Activated T-helper 9 cell treated with anti-CD3 and anti-CD28 coated beads, Interleukin-2, amount 50 U/mL, for 16 hours (primary cell): ENCODE results near the gene CLDN11.

Experiments used
- DNase-seq: peaks from one replicate; pipeline ENCODE4 v3.0.0-alpha.2; 2020; ENCODE audit warnings: low read depth

Gene CLDN11

DNA sequence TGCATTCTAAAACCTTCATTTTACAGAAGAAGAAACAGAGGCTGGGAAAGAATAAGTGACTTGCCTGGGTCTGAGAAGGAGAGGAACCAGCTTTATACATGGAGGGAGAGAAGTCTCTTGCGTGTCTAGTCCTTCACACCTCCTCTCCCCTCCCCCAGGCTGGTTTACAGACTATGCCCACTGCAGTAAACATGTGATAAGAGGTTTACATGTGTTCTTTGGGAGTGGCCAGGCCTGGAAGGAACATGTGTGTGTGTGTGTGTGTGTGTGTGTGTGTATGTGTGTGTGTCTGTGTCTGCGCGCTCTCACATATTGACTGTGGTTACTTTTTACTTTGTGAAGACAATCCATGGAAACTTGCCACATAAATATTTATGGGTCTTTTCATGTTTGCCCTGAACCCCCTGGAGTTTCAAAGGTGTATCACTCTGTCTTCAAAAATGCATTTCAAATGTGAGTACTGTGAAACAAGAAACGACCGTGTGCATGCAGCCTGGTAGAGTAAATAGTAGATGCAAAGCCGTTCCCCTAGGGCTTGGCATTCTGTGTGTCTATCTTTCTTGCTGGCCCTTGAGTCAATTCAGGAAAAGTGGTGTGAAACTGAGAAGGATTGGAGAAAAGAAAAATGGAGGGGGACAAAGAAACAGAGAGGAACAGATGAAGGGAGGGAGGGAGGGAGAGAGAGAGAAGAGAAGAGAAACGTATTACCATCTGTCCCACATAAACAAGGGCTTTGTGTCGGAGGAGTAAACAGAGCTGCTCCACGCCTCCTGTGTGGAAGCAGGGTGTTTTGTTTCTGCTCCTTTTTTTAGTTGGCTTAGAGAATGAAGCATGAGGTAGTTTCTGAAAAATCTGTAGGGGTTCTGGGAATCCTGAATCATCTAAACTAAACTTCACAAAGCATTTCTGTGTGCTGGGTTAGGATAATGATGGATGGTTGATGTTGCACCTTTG is 51.7 kb downstream of the CLDN11 start:
- DNase-seq: no peak

DNA sequence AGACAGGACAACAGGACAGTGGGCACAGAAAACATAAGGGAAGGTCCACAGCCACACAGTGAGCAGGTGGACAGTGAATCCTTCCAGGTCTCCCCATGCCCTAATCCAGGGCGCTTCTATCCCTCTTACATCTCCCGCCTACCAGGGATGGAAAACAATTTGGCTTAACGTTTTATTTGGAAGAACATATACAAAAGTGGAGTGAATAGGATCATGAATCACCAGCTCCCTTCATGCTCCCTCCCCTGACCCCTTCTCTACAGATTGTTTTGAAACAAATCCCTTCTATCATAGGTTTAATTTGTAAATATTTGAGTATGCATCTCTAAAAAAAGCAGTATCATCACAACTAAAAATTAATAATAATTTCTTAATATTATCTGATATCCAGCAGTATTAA is 52.5 kb downstream of the CLDN11 start:
- DNase-seq: no peak

DNA sequence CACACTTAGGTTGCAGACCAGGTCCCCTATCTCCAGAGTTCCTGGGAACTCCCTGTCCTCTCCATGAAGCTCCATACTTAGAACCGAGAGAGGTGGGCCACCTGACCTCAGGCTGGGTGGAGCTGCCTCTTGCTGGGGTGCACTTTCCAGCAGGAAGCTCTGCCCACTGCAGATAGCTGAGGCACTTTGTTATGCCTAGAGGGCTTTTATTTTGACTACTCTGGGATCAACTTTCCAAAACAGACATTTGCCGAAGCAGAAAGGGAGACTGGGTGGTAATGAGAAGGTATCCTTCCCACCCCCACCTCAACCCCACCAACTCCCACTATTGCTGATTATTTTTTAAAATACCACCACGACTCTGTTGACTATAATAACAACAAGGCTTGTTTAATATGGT is 54.7 kb downstream of the CLDN11 start:
- no peak for DNase-seq

DNA sequence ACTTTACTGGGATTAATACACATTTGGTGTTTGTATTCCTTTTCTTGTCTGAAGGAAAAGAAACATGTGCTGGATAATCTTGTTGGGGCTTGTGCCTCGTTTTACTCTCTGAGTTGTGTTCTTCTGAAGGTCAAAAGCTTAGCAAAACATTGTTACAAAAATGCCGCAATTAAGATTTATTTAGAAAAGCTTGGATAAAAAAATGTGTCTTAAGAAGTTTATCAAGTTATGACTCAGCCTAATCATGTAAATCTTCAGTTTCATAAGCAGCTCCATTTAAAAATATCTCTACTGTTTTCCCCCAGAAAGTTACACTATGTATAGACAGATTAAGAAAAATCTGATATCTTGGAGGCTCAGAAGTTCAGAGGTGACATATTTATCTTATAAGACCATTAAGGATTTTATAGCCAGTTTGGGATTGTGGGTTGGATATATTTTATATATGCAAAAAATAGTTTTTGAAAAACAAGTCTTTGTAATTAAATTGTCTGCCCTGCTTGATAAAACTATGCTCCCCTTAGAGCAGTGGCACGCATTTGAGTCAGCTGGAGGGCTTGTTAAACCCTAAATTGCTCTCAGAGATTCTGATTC is 56.5 kb downstream of the CLDN11 start:
- DNase-seq: no peak

DNA sequence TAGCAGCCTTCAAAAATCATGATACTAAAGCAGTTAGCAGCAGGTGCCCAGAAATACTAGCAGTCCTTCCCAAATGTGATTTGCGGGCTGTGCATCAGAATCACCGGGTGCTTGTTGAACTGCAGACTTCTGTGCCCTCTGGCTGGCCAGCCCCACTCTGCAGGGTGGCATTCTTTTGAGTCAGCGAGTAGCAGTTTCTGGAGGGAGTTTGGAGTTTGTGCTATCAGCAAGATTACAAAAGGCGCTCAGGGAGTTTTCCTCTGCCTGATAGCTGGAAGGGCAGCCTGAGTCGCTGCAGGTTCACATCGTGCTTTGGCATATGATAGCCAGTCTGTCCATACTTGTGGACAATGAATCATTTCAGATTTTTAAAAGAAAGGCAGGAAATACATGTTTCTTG is 57.6 kb downstream of the CLDN11 start:
- no peak for DNase-seq

DNA sequence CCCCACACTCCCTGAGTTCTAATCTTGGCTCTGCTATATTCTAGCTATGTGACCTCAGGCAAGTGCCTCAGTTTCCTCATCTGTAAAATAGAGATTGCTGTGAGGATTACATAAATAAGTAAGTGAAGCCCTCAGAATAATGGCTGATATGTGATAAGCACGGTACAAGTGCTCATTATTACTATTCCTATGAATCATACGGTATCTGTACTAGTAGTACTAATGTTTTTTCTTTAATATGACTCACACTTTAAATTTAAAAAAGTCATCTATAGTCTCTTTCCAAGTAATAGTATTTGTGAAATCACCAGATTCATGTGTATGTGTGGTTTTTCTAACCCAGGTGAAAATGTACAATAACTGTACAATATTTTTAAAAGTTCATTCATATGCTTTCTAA is 58.7 kb downstream of the CLDN11 start:
- DNase-seq: no peak

DNA sequence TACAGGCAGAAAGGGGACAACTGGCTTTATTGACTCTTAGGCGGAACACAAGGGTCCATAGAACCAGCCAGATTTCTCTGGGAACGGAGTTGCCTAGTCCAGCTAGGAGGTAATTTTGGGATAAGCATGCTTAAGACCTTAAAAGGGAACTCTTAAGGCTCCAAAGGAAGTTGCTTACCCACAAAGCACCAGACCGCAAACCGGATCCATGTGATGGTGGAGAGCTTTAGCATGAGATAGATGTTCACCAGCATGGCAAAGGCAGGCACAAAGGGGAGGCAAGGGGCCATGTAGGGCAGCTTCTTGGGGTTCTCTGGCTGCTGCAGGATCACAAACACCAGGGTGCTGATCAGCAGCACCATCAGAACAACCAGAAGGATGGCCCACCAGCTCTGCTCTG is 61.4 kb downstream of the CLDN11 start:
- DNase-seq: no peak

DNA sequence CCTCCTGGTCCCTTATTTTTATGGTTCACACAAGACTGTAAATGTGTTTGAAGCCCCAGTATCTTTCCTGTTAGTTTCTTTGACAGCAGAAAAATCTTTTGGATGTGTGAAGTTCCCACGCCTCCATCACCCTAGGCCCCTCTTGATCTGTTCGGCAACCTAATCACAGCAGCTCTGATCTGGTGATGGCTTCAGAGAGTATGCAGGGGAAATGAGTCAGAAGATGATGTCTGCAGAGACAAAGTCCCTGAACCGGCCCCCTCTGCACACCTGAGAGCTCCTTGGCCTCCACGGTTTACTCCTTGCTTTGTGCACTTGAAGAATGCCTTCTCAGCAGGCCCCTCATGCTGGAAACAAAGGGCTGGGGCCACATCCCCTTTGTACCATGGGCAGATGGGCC is 63.5 kb downstream of the CLDN11 start:
- DNase-seq: no peak

DNA sequence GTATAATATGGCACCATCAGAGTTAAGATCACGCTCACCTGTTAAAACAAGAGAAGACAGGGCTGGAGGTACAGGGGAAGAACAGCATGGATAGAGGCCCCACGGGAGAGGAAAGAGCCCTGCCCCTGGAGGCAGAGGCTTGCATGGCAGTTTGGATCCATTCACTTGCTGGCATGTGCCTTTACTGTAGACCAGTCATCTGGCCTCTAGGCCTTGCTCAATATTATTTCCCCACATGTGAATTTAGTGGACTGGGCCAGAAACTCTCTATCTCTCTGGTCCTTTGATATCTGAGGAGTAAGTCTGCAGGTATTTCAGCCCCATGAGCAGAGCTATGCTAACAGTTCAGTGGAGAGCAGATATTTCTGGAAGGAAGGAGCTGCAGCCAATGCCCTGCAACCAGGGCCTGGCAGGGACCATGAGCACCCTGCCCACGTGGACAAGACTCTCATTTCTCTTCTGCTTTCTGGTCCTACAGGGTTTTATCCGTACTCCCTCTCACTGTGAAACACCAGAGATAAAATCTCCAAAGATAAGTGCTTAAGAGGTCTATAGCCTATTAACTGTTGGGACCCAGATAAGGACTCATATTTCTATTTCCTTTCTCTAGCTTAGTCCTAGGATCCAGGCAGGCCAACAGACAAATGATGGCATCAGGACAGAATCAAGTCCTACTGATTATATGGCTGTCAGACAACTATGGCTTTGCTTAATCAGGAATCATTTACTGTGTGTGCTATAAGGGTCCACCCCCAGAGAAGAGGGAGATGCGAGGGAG is 65.0 kb downstream of the CLDN11 start:
- DNase-seq: no peak
